ENCODE measurements around the gene FAHD2A.
"Not testable (repeated sequence)": the region's sequence is repeated elsewhere in the genome, so short reads cannot be mapped to it uniquely, and the experiment has no call there.

The FAHD2A gene

DNA sequence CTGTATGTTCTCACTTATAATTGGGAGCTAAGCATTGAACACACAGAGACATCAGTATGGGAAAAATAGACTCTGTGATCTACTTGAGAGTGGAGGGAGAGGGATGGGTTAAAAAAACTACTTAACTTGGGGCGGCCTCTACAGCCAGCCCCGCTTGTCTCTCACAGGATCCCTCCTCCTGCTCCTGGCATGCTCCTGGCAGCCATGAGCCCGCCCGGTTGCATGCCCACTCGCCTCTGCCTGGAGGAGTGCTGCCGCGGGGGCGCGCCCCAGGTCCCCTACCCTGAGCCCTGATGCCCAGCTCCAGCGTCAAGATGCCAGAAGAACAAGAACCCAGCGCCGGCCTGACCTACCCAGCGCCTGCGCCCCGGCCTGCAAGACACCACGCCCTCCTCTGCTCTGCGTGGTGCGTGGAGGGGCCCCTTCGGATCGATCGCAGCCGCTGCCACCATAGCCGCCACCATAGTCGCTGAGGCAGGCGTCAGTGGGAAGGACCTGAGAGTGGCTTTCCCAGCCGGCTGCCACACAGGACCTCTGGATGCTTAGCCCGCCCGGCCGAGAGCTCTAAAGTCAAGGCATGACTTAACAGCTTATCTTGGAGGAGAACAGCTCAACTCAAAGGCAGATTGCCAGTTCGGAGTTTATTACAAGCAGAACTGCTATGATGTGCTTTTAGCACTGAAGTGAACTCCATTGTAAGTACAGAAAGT is 32.8 kb downstream of the FAHD2A start:
- ATAC-seq, result peak; percentile 52
- not testable (repeated sequence) for H3K27me3 Mint-ChIP-seq, H3K27ac Mint-ChIP-seq, H3K4me1 Mint-ChIP-seq, DNase-seq, H3K9me3 Mint-ChIP-seq, H3K4me3 Mint-ChIP-seq

DNA sequence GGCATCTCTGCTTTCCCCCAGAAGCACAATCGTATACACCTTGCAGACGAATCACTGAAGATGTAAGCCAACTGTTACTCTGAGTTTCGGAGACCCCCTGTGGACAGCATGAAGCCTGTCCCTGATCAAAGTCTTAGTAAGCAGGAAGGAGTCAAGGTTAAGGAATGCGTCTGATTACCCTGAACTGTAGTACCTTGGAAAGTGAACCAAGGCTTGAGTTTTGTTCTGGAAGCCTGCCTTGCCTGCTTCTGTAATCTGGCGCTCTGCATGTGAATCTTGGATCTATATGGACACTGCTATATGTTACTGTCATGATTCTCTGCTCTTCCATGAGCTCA is 33.3 kb downstream of the FAHD2A start:
- ATAC-seq, H3K9me3 Mint-ChIP-seq, H3K27me3 Mint-ChIP-seq, H3K27ac Mint-ChIP-seq, H3K4me1 Mint-ChIP-seq, DNase-seq, H3K4me3 Mint-ChIP-seq: not testable (repeated sequence)

DNA sequence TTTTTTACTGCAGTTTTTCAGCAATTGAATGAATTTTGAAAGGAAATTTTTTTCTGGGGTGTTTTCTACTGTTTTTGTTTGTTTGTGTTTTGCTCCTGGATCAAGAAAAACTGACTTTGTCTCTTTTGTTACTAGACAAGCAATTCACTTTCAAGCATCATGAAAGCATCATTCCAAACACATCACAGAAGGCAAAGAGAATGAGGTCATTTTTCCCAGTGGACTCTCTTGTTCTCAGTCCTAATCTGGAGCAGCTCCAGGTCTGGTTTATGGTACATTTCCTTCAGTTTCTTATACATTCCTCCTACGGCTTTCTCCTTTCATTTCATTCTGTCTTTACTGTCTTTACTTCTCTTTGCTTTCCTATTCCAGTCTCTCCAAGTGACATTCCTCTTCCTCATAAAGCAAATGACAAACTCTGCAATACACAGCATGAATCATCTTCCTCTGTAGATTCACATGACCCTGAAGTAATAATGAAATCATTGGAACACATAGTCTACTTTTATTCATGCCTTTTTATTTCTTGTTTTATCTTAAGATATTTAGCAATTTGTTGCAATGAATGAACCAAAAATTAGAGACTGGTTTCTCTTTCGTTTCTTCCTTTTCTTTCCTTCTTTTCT is 40.1 kb downstream of the FAHD2A start:
- H3K4me3 Mint-ChIP-seq, H3K27ac Mint-ChIP-seq, H3K9me3 Mint-ChIP-seq: not testable (repeated sequence)

DNA sequence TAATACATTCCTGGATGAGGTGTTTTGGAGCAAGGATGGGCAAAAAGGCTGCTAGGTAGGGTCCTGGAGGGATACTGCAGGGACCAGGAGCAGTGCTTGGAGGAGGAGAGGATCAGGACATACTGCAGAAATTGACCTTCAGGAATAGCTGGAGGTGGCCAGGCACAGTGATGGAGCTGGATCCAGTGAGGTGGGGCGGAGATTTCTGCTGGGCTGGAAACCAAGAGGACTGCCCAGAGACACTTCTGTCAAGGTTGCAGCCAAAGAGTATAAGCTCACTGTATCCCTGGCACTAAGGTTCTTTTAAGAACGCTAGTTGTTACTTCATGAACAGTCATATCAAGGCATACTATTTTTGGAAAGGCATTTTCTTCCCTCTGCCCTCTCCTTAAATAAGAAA is 42.8 kb downstream of the FAHD2A start:
- H3K4me1 Mint-ChIP-seq, H3K27ac Mint-ChIP-seq, ATAC-seq, DNase-seq, H3K4me3 Mint-ChIP-seq, H3K9me3 Mint-ChIP-seq, H3K27me3 Mint-ChIP-seq: not testable (repeated sequence)

More for the DNA sequence above, 40.1 kb downstream of the FAHD2A start:
- H3K4me1 Mint-ChIP-seq, ATAC-seq, H3K27me3 Mint-ChIP-seq, DNase-seq: not testable (repeated sequence)

DNA sequence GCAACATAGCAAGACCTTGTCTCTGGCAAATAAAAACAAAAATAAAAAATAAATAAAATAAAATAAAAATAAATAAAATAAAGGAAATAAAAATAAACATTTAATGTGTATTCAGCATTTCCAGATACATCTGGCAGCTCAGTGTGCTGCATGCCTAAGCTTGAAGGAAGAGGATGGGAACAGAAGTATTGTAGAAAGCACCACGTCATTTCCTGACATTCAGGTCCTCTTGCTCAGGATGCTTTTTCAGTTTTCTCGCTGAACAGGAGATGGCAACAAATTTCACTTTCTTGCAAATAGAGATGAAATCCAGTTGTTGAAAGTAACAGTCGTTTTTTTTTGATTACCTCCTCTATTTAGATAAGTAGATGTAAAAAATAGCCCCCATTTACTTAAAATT is 60.8 kb downstream of the FAHD2A start:
- not testable (repeated sequence) for H3K4me1 Mint-ChIP-seq, H3K27ac Mint-ChIP-seq, ATAC-seq, H3K27me3 Mint-ChIP-seq, DNase-seq, H3K4me3 Mint-ChIP-seq, H3K9me3 Mint-ChIP-seq

Measured in stimulated activated naive CD8-positive, alpha-beta T cell treated with anti-CD3 and anti-CD28 coated beads, Interleukin-15, amount 100 ng/mL, for 72 hours (primary cell).